Adrenal gland (tissue), 12 donors: Measurements from ENCODE around the gene STIM1. TPM values are rescaled to one million over a fixed set of nuclear protein-coding genes. Genes with fewer than 3 reads are reported as not detected.

Source experiments
- DNase-seq, 7 donors: peaks; one replicate each; pipeline ENCODE4 v3.0.0-alpha.2; 2019 to 2020
- H3K27ac ChIP-seq, 5 donors: fragments of 200-600 bp; sonication (generic) in 4 of 5; 1 replicate in 3 of 5; 2 replicates in 2 of 5; pipeline versions ENCODE4 v1.5.1 to v1.8.0; 2016 to 2020; ENCODE audit warnings: mild to moderate bottlenecking in 1 of 5
- H3K27me3 ChIP-seq: fragments of 200-600 bp; 2 replicates; pipeline ENCODE4 v1.8.0; 2021
- H3K36me3 ChIP-seq, 2 donors: fragments of 200-600 bp; replicated peaks in 1 of 2; 1 replicate in 1 of 2; 2 replicates in 1 of 2; pipeline versions ENCODE4 v1.5.1 to v1.8.0; 2018 to 2022
- H3K4me1 ChIP-seq, 2 donors: fragments of 200-600 bp; replicated peaks in 1 of 2; 1 replicate in 1 of 2; 2 replicates in 1 of 2; pipeline versions ENCODE4 v1.5.1 to v1.8.0; 2018 to 2021
- H3K4me3 ChIP-seq, 4 donors: fragments of 200-600 bp; sonication (generic) in 3 of 4; one replicate each; pipeline ENCODE4 v1.5.1; 2016 to 2018
- H3K9me3 ChIP-seq, 3 donors: fragments of 200-600 bp; sonication (generic) in 1 of 3; replicated peaks in 1 of 3; 1 replicate in 2 of 3; 2 replicates in 1 of 3; pipeline versions ENCODE4 v1.5.1 to v1.8.0; 2016 to 2021
- CTCF ChIP-seq, 6 experiments: fragments of 450-650 bp in 4 of 6; fragments of 200-600 bp in 2 of 6; sonication (generic) in 1 of 6; IDR thresholded peaks; 1 replicate in 5 of 6; 2 replicates in 1 of 6; pipeline versions ENCODE4 v1.5.1 to v1.8.0; 2016 to 2021; ENCODE audit warnings: antibody characterized with exemption in 6 of 6, mild to moderate bottlenecking in 2 of 6, moderate library complexity in 1 of 6
- POLR2A ChIP-seq, 2 donors: fragments of 450-650 bp; IDR thresholded peaks; one replicate each; pipeline ENCODE4 v1.6.1; 2017; ENCODE audit warnings: antibody characterized with exemption in 2 of 2, mild to moderate bottlenecking in 2 of 2, moderate library complexity in 1 of 2
- WGBS, 4 donors: extraction: QIAGEN DNeasy Blood & Tissue Kit in 2 of 4; methylation state at CpG; one replicate each; pipeline versions ENCODE4 v1.1.5 to v1.1.7; 2013 to 2017; 5-methylcytosine and 5-hydroxymethylcytosine counted together
- intact Hi-C, 2 donors: fragments of 100-400 bp; cut with DNase I; formaldehyde crosslinking; loops; one replicate each; pipeline versions ENCODE4 v1.14.1 to v1.15.0; 2022 to 2023
- polyA plus RNA-seq, 3 donors: library from polyadenylated mRNA; stranded (reverse); fragments of 200-250 nt in 2 of 3; fragments of 350-450 nt in 1 of 3; fragmentation: Illumina TruSeq in 1 of 3; extraction: RNeasy Lipid Tissue Mini Kit (QIAGEN cat#74804) in 1 of 3; gene quantifications; one replicate each; pipeline ENCODE4 v1.2.3, GENCODE V29; 2013 to 2014
- total RNA-seq, 9 donors: library from RNA; depleted of rRNA in 4 of 9; stranded (reverse); fragments of >200 nt in 4 of 9; fragments of 120-200 nt in 1 of 9; fragmentation: NEBNext Ultra II Directional in 1 of 9; extraction: Animal tissue kit (Norgen Biotek cat#: 25700) in 1 of 9; gene quantifications; one replicate each; pipeline versions ENCODE4 v1.1.0 to v1.2.4, GENCODE V29; 2013 to 2023
- donor health status: healthy with polysubstance abuse.
- donor health status: Bipolar disorder and iron deficiency.
- donor health status: DM: yes; HTN: yes; CAD: no.
- donor health status: DM: no; HTN: no; CAD: no.
- donor health status: DM: no; HTN: no; CAD: no.
- donor health status: DM: yes; HTN: yes; CAD: no.

Gene STIM1
- total and polyA plus RNA-seq, 12 donors, result 7.8 to 44.1 (median 32.5) TPM

- TF ChIP-seq CTCF (IDR thresholded peaks at IDR 0.05) (no peak), POLR2A (IDR thresholded peaks at IDR 0.05) (no peak)
- 75 to 82% (median 79%) methylated on average over 2 of the region's 2 CpGs for WGBS, 4 donors
- peak overlapping the region in 2 of 5 donors; percentile 52 to 62 for H3K27ac ChIP-seq
- H3K36me3 ChIP-seq, result no peaks in the 10 kb centered on the region
- peak overlapping the region in 1 of 4 donors; percentile 66 for H3K4me3 ChIP-seq
- intact Hi-C loops, result no loop called here
- peaks cover 19 to 54% of the 10 kb centered on the region in 2 donors for H3K4me1 ChIP-seq
- DNase-seq, result no peak
- no peaks in the 10 kb centered on the region for H3K27me3 ChIP-seq
- H3K9me3 ChIP-seq, result no peaks in the 10 kb centered on the region
Observed at GRCh38 chr11:3838504-3838903, 17.0 kb upstream of the STIM1 start.

- Histone ChIP-seq H3K27me3 (no peaks in the 10 kb centered on the region), H3K27ac (peak overlapping the region; percentile 43 to 96 (median 89)), H3K4me1 (peaks cover 9 to 37% of the 10 kb centered on the region in 2 donors), H3K36me3 (no peaks in the 10 kb centered on the region), H3K4me3 (peak overlapping the region; percentile 50 to 82 (median 71)), H3K9me3 (no peaks in the 10 kb centered on the region)
- no peak for TF ChIP-seq CTCF (IDR thresholded peaks at IDR 0.05)
- peak in 1 of 2 donors; percentile 28 for TF ChIP-seq POLR2A (IDR thresholded peaks at IDR 0.05)
- 2 to 52% (median 5%) methylated on average over 1 to 46 of the region's 46 CpGs for WGBS, 4 donors
- peak in 4 of 7 donors; percentile 34 to 75 (median 69) for DNase-seq
- intact Hi-C loops, result no loop called here
Observed at GRCh38 chr11:3840004-3840869, 15.2 kb upstream of the STIM1 start.

GRCh38 chr11:3840870-3841425 is 14.5 kb upstream of the STIM1 start, which contains the start of gene RHOG:
TSS of gene RHOG (minus strand) at chr11:3840959. CDS start at chr11:3828138, 12,821 bp downstream.
- Histone ChIP-seq H3K9me3 (no peaks in the 10 kb centered on the region), H3K4me3 (peak within 1 kb of the TSS; percentile 50 to 82 (median 71)), H3K4me1 (peaks cover 9 to 30% of the 10 kb centered on the region in 2 donors), H3K27me3 (no peaks in the 10 kb centered on the region), H3K27ac (peak within 1 kb of the TSS; percentile 71 to 96 (median 89)), H3K36me3 (no peaks in the 10 kb centered on the region)
- DNase-seq, result peak; percentile 77 to 87 (median 80)
- TF ChIP-seq POLR2A (IDR thresholded peaks at IDR 0.05) (no peak), CTCF (IDR thresholded peaks at IDR 0.05) (no peak)
- intact Hi-C loops, result no loop called here
- 0% methylated on average over 3 to 39 of the region's 42 CpGs for WGBS, 4 donors
